NCI-H2227 treated with DMSO at 0.1 percent for 48 hours (cell line): ENCODE results near the gene ORAI2.
A peak's percentile ranks its signal among the peaks of the same experiment; 100 is the strongest.
"Not testable (repeated sequence)": the region's sequence is repeated elsewhere in the genome, so short reads cannot be mapped to it uniquely, and the experiment has no call there.

ENCODE experiments used
- DNase-seq: peaks from one replicate; lab custom pipeline; 2025; lab: John Stamatoyannopoulos, UW

Gene ORAI2

DNA sequence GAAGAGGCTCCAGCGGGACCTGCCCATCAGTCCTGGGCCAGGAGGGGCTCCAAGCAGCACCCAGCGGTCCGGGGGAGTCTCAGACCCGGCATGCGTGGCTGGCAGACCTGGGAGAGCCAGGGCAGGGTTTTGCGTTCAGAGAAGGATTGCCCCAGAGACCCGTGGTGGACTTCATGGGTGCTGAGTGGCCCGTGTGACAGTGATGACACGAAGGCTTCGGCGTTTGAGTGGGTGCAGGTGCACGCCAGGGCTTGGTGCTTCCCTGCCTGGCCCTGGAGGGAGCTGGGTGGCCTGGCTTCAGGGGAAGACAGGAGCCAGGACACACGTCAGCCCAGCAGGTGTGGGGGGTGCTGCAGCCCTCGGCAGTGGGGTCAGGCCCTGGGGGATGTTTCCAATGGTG lies 13.9 kb downstream of the ORAI2 start:
- no peak for DNase-seq

DNA sequence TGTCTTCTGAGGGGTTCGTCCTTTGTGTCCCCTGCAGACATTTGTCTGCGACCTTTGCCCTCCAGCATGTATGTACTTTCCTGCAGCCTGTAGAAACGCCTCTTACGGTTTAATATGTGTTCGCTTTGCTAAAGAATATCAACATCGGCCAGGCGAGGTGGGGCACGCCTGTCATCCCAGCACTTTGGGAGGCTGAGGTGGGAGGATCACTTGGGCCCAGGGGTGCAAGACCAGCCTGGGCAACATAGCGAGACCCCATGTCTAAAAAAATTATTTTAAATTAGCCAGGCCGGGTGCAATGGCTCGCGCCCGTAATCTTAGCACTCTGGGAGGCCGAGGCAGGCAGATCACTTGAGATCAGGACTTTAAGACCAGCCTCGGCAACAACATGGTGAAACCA lies 15.8 kb downstream of the ORAI2 start:
- no peak for DNase-seq

DNA sequence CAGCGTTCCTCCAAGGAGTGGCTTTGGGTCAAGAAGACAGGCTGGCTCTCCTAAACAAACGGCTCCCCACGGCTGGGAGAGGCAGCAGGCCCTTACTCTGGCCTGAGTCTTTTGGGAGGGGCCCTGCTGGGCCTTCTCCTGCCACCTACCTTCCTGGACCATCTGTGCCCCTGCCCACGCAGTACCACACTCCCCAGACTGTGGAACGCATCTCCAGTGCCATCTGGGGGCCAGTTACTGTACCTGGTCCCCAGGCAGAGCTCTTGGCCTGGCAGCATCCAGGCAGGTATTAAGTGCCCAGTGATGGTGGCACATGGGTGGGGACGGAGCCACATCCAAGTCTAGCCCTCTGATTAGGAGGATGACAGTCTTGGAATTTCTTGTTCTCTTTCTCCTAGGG lies 16.9 kb downstream of the ORAI2 start:
- DNase-seq: no peak

DNA sequence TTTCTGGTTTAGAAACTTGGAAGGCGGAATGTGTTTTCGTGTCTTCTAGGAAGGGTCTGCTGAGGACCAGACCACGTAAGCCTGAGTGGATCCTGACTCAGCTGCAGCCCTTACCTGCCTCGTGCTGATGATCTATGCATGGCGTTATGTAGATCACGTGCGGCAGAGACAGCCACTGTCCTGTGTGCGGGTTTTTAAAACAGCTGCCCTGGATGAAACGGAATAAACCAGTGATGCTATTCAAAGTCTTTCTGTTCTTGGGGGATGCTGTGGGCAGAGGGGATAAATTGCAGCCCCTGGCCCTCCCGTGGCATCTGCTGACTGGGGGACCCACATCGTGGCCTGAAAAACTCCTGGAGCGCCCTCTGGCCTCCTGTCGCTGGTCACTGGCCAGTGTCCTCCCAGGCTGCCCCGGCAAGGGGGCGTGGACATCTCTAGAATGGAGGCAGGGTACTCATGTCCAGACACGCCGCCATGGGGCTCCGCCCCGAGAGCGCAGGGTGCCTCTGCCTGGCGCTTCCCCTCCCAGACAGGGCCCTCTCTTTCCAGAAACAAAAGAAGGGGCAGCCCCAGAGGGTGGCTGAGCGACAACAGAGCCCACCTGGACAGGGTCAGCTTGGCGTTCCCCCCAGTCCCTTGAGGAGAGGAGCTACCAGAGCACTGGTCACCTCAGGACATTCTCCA lies 18.1 kb downstream of the ORAI2 start:
- peak; percentile 50 for DNase-seq

DNA sequence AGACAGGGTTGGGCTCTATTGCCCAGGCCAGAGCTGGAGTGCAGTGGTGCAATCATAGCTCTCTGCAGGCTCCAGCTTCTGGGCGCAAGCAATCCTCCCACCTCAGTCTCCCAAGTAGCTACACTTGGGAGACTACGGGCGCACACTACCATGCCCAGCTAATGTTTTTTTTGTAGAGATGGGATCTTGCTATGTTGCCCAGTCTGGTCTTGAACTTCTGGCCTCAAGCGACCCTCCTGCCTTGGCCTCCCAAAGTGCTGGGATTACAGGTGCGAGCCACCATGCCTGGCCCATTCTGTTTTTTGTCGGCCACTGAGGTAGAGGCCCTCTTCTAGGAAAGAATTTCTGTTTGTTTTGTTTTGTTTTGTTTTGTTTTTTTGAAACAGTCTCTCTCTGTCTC lies 19.1 kb downstream of the ORAI2 start:
- DNase-seq: no peak

DNA sequence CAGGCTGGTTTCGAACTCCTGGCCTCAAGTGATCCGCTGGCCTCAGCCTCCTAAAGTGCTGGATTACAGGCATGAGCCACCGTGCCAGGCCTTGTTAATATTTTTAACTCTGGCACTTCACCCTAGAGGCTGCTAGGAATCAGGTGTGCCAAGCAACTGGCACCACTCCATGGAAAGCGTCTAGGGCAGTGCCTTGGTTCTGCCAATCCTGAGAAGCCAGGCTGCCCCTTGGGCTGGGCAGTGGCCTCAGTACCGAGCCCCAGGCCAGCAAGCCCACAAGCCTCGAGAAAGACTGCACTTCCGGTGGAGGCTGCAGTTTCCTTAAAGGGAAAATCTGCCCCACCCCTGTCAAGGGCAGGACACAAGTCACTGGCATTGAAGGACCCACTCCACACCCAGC lies 19.9 kb downstream of the ORAI2 start:
- DNase-seq: no peak

DNA sequence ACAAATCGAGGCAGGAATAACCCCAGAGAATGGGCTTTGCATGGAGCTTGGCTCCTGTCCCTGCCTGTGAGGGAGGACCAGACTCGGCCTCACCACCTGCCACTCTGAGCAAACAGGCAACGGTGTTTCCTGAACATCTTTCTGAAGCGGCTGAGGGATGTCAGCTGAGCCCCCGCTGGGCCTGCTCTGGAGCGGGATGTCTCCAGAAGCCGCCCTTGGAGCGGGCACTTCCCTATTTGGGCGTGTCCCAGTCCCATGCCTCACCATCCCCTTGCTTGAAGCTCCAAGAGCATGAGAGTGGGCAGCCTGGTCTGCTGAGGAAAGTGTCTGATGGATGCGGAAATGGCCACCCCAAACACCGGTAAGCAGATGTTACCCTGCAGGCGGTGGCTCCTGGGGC lies 21.1 kb downstream of the ORAI2 start:
- no peak for DNase-seq

DNA sequence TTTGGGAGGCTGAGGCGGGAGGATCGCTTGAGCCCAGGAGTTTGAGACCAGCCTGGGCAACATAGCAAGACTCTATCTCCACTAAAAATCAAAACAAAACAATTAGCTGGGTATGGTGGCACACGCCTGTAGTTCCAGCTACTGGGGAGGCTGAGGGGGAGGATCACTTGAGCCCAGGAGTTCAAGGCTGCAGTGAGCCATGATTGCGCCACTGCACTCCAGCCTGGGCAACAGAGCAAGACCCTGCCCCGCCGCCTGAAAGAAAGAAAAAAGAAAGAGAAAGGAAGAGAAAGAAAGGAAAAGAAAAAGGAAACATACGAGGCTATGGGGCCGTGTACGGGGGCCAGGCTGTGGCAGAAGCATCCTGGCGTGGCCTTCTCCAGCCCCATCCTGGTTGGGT lies 21.6 kb downstream of the ORAI2 start:
- DNase-seq: not testable (repeated sequence)

DNA sequence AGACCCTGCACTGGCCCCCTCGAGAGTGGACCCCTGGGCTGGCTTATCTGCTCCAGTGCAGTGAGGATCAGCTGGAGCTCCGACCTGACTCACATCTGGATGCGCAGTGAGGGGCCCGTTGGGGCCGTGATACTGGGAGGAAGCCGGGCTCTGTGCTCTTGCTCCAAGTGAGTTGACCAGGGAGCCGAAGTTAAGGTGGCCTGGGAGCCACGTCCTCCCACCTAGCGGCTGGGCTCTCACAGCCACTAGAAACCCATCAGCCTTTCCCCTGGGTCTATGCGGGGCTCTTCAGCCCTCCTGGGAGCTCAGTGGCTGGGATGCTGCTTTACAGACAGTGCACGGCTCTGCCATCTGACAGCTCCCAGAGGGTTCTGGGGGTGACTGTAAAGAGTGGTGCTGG lies 22.2 kb downstream of the ORAI2 start:
- DNase-seq: no peak

DNA sequence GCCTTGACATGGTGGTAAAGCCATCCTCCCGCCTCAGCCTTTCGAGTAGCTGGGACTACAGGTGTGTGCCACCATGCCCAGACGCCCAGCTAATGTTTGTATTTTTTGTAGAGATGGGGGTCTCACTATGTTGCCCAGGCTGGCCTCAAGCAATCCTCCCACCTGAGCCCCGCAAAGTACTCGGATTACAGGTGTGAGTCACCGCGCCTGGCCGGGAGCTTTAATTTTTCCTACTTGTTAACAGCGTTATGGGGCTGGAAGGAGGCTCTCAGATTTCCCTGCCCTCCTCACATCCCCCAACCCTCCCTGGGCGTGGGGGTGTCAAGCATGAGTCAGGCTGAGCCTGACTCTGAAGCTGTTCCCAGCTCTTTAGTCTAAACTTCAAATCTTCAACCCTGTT lies 23.0 kb downstream of the ORAI2 start:
- no peak for DNase-seq

DNA sequence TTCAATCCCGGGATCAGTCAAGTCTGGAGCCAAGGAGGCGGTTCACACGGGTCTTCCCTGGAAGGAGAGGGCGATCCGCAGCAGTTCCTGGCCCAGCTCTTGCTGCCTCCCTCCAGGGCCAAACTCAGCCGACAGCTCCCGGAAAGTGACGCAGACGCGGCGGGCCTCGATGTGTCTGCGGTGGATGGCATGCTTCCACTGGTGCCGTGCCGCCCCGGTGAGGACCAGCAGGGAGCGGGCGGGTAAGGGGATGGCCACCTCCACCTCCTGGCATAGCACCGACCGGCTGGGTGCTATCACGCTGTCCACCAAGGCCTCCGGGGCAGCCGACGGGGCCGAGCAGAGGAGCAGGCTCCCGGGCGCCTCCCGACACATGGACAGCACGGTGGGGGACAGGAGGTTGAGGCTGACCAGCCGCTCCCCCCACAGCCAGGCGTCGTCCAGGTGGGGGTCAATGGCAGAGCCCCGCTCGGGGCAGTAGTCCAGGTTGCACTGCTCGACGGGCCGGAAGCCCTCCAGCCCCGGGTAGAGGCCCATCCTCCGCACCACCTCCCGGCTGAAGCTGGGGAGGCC lies 24.1 kb downstream of the ORAI2 start:
- DNase-seq: no peak

DNA sequence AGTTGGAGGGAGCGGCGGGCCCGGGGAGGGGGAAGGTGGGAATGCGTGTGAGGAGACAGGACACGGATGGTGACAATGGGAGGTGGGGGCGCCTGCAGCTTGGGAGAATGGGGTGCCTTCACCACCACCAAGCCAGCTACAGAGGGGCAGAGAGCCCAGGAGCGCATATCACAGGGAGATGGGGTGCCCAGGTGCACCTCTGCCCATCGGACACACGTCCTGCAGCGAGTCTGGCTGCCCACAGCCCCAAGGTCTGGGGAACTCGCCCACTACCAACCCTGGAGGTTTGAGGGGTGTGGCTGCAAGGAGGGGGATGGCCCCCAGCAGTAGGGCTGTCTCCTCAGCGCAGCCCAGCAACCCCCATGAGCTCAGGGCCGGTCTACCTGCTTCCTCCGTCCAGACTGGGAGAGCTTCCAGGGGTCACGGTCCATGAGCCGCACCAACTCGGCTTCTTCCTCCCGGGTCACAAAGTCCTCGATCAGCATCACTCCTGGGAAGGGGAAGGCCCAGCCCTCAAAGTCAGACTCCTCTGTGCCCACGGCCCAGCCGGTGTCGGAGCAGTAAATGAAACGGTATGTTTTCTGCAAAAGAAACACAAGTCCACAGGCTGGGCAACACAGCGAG lies 26.0 kb downstream of the ORAI2 start:
- no peak for DNase-seq

DNA sequence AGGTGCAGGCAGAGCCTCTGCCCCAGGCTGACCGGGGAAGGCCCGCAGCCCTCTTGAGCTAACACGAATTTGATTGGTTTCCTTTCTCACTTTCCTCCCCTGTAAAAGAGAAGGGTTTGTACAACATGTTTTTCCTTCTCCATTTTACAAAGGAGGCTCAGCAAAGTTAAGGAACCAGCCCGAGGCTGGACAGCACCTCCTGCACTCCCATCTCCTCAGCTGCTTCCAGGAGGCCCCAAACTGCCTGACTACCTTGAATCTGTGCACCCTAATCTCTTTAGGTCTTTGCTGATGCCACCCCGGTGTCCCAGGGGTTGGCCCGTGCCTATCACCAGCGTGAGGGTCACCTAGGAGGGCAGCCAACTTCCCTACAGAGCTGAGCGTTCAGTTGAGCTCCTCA lies 27.1 kb downstream of the ORAI2 start:
- DNase-seq: no peak

DNA sequence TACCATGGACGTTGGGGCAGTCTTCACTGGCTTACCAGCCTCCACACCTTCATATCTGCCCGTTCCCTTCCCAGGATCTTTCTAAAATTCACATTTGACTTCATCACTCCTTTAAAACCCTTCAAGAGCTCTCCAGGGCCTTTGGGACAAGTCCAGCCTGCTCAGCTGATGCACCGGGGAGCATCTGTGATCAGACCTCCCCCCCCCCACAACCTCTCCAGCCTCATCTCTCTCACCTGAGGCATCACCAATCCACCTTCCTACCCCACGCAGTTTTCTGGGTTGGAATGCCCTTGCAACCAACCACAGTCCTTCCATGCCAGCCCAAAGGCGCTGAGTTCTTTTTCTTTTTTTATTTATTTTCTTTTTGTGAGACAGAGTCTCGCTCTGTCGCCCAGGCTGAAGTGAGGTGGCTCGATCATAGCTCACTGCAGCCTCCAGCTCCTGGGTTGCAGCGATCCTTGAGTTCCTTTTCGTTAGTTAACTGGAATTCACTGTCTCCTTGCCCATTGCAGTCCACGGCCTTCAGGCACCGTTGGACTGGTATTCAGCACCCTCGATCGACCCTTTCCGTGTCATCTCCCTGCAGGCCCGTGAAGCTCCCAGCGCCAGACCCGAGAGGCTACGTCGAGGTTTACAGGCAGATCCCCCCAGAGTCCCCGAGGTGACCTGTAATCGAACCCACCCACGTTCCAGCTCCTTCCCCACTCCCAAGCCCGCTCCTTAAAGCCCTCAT lies 30.6 kb downstream of the ORAI2 start:
- DNase-seq: no peak

DNA sequence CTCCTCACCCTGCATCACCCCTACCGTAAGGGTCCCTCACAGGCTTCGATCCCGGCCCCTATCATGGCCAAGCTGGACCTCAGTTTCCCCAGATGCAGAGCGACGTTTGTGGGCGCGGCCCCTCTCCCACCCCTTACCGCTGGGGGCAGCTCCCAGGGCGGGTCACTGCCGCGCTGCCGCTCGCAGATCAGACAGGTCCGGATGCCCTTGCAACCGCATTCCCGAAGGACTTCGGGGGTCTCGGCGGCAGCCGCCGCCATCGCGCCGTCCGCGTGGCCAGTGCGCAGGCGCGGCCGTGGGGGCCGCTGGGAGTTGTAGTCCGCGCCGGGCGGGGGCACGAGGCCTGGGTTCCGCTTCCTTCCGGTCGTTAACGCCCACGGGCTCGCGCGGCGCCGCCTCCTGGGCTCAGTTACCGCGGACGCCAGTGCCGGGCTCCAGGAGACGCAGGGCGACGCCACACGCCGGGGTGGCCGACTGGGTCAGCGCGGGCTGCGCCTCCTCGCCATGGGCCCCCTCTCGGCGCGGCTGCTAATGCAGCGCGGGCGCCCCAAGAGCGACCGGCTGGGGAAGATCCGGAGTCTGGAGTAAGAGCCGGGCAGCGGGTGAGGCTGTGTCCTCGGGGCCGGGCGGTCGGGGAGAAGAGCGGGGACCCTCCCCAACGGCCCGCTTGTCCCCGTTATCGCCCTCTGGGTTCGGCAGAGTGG lies 31.4 kb downstream of the ORAI2 start, which contains the start of the genes ALKBH4 and LRWD1:
Gene ALKBH4, minus strand, starts transcription at position 287 of the 704 bp plus-strand sequence. Its CDS starts 27 bp downstream, at position 260.
Gene LRWD1, plus strand, starts transcription at position 408 of the 704 bp plus-strand sequence. Its CDS starts 97 bp downstream, at position 505.
- DNase-seq: peak; percentile 93

DNA sequence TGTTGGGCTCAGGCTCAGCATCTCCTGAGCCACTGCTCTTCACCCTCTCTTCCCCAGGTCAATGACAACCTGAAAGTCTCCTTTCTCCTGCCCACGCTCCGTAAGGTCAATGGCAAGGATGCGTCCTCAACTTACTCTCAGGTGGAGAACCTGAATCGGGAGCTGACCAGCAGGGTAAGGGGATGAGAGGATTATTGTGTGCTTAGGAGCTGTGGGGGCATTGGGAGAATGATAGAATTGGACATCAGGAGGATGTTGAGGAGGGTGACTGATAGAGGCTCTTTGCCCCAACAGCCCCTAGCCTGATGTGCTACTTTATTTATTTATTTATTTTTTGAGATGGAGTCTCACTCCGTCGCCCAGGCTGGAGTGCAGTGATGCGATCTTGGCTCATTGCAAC lies 32.7 kb downstream of the ORAI2 start:
- DNase-seq: no peak

DNA sequence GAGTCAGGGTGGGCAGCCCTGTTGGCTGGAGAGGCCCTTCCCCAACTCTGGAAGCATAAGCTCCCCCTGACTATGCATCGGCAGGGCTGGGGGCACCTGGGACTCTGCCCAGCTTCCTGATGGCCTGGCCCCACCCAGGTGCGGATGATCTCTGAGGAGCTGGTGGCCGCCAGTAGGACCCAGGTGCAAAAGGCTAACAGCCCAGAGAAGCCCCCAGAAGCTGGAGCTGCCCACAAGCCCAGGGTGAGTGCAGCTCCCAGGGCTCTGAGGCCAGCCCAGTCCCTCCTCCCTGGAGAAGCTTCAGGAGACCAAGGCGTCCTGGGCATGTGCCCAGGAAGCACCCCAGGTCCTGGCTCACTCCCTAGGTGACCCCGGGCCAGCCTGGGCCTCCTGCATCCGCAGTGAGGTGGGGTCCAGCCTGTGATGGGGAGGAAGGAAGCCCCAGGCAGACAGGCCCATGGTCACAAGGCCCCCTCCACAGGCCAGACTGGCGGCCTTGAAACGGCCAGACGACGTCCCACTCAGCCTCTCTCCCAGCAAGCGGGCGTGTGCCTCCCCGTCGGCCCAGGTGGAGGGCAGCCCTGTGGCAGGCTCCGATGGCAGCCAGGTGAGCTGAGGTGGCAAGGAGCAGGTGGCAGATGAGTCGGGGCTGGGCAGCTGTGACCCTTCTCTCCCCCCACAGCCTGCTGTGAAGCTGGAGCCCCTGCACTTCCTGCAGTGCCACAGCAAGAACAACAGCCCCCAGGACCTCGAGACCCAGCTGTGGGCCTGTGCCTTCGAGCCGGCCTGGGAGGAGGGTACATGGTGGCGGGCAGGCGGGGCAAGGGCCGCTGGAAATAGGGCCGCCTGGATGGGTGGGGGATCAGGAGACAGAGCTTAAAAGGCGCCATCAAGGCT lies 34.5 kb downstream of the ORAI2 start:
- no peak for DNase-seq

DNA sequence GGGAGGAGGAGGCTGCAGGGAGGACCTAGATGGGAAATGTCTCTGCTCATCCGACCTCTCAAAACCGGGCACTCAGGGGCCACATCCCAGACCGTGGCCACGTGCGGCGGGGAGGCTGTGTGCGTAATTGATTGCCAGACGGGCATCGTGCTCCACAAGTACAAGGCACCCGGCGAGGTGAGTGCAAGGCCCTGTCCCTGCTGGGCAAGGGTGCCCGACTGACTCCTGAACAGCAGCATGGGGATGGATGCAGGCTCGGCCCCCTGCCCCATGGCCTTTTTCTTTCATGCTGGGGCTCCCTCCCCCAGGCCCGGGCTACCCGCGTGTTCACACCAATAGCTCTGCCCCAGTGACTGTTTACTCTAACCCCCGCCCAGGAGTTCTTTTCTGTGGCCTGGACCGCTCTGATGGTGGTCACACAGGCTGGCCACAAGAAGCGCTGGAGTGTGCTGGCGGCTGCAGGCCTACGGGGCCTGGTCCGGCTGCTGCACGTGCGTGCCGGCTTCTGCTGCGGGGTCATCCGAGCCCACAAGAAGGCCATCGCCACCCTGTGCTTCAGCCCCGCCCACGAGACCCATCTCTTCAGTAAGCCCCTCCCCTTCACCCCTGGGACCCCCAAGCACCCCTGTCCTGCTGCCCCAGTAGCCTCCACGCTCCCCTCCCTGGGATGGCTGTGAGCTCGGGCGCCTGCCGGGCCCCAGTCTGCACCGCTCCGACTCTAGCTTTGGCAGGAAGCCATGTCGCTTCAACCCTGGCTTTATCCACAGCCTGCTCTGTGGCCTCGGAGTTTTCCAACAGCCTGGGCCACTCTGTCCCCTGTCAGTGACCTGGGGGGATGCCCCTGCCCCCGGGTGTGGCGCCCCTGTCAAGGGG lies 35.3 kb downstream of the ORAI2 start:
- no peak for DNase-seq

DNA sequence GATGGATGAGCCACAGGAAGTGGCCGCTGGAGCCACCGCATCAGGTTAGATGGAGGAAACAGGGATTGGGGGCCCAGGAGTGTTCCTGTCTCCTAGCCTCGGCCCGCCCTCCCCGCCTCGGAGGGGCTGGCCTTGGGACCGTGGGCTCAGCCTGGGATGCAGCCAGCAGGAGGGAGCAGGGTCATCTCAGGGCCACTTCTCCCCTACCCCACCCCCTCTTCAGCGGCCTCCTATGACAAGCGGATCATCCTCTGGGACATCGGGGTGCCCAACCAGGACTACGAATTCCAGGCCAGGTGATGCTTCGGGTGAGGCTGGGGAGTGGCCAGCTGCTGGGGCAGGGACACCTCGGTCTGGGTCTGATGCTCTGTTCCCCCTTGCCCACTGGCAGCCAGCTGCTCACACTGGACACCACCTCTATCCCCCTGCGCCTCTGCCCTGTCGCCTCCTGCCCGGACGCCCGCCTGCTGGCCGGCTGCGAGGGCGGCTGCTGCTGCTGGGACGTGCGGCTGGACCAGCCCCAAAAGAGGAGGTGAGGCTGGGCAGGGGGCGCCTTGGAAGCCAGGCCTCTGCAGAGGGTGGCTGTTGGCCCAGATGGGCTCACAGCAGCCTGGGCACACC lies 36.1 kb downstream of the ORAI2 start:
- DNase-seq: no peak
